22Rv1 (cell line): ENCODE data around the gene MRPS17.

Source experiments
- ZFX ChIP-seq: fragments of 450-650 bp; IDR thresholded peaks from 2 replicates; pipeline ENCODE4 v1.6.1; 2017; ENCODE audit warnings: antibody characterized with exemption, borderline replicate concordance
- TF ChIP-seq, protein P1 (sequence below): fragments of 450-650 bp; IDR thresholded peaks from 2 replicates; pipeline ENCODE4 v1.5.1; 2017; ENCODE audit warnings: mild to moderate bottlenecking

DNA sequence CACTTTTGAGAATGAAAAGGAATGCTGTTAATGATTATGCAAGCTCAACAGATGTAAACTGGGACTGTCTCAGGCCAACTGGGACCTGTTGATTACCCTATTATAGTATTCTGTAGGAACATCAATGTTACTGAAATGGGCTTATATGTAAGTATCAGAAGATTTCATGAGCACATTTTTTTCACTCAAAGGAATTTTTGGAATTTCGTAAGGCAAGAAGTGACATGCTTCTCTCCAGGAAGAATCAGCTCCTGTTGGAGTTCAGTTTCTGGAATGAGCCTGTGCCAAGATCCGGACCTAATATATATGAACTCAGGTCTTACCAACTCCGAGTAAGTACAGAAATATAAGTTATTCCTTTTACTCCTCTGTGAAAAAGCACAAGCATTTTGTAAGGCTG is 31.9 kb downstream of the MRPS17 start:
- TF ChIP-seq, protein P1, sequence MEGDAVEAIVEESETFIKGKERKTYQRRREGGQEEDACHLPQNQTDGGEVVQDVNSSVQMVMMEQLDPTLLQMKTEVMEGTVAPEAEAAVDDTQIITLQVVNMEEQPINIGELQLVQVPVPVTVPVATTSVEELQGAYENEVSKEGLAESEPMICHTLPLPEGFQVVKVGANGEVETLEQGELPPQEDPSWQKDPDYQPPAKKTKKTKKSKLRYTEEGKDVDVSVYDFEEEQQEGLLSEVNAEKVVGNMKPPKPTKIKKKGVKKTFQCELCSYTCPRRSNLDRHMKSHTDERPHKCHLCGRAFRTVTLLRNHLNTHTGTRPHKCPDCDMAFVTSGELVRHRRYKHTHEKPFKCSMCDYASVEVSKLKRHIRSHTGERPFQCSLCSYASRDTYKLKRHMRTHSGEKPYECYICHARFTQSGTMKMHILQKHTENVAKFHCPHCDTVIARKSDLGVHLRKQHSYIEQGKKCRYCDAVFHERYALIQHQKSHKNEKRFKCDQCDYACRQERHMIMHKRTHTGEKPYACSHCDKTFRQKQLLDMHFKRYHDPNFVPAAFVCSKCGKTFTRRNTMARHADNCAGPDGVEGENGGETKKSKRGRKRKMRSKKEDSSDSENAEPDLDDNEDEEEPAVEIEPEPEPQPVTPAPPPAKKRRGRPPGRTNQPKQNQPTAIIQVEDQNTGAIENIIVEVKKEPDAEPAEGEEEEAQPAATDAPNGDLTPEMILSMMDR = no peak
- TF ChIP-seq ZFX = no peak
